Measurements from ENCODE around the gene INS. TPM values are rescaled to one million over a fixed set of nuclear protein-coding genes. Genes with fewer than 3 reads are reported as not detected.

Gene INS
- total RNA-seq, 2 donors from 2014 or later = not detected

- peaks cover 28% of the 10 kb centered on the region for H3K27me3 Mint-ChIP-seq (ENCODE audit: insufficient read depth)
- no peaks in the 10 kb centered on the region for H3K4me1 Mint-ChIP-seq
- WGBS, 2 experiments (ENCODE audit: insufficient coverage in 1 of 2, insufficient read length in 1 of 2) = 60 to 65% methylated on average over 15 to 21 of the region's 21 CpGs
- H3K4me3 Mint-ChIP-seq = no peak overlapping the region
- H3K4me1 ChIP-seq (ENCODE audit: control insufficient read depth, insufficient read depth, low read length) = no peaks in the 10 kb centered on the region
- no peak overlapping the region for H3K9ac ChIP-seq (ENCODE audit: extremely low read depth, low read length, poor library complexity, severe bottlenecking)
- no peaks in the 10 kb centered on the region for H3K36me3 ChIP-seq (ENCODE audit: control insufficient read depth, insufficient read depth, low read length)
- no peaks in the 10 kb centered on the region for H3K9me3 Mint-ChIP-seq
- H3K9me3 ChIP-seq (ENCODE audit: control insufficient read depth, low read length) = no peaks in the 10 kb centered on the region
- TF ChIP-seq CTCF (conservative IDR thresholded peaks at IDR 0.05) = peak; percentile 78
- H3K27ac ChIP-seq (ENCODE audit: low read depth, low read length) = no peak overlapping the region
- H3K27ac Mint-ChIP-seq = no peak overlapping the region
- H3K36me3 Mint-ChIP-seq (ENCODE audit: low read depth) = no peaks in the 10 kb centered on the region
- DNase-seq = peak; percentile 82
- peaks cover 6% of the 10 kb centered on the region for H3K27me3 ChIP-seq (ENCODE audit: control insufficient read depth, insufficient read depth, low read length, poor library complexity, severe bottlenecking)
- no peak overlapping the region for H3K4me3 ChIP-seq (ENCODE audit: low read length)
These were observed 25.8 kb upstream of the INS start for GRCh38 chr11:2186669-2187279.

- H3K4me3 ChIP-seq (ENCODE audit: low read length) = no peak overlapping the region
- no peaks in the 10 kb centered on the region for H3K9me3 ChIP-seq (ENCODE audit: control insufficient read depth, low read length)
- 86 to 93% methylated on average over 13 to 23 of the region's 23 CpGs for WGBS, 2 experiments (ENCODE audit: insufficient coverage in 1 of 2, insufficient read length in 1 of 2)
- H3K9ac ChIP-seq (ENCODE audit: extremely low read depth, low read length, poor library complexity, severe bottlenecking) = no peak overlapping the region
- no peaks in the 10 kb centered on the region for H3K36me3 Mint-ChIP-seq (ENCODE audit: low read depth)
- H3K4me1 ChIP-seq (ENCODE audit: control insufficient read depth, insufficient read depth, low read length) = no peaks in the 10 kb centered on the region
- no peaks in the 10 kb centered on the region for H3K9me3 Mint-ChIP-seq
- no peak for DNase-seq
- no peaks in the 10 kb centered on the region for H3K36me3 ChIP-seq (ENCODE audit: control insufficient read depth, insufficient read depth, low read length)
- H3K27me3 Mint-ChIP-seq (ENCODE audit: insufficient read depth) = peaks cover 18% of the 10 kb centered on the region
- H3K4me1 Mint-ChIP-seq = no peaks in the 10 kb centered on the region
- H3K27ac Mint-ChIP-seq = no peak overlapping the region
- TF ChIP-seq CTCF (conservative IDR thresholded peaks at IDR 0.05) = no peak
- H3K4me3 Mint-ChIP-seq = no peak overlapping the region
- H3K27me3 ChIP-seq (ENCODE audit: control insufficient read depth, insufficient read depth, low read length, poor library complexity, severe bottlenecking) = peaks cover 6% of the 10 kb centered on the region
- H3K27ac ChIP-seq (ENCODE audit: low read depth, low read length) = no peak overlapping the region
These were observed 24.5 kb upstream of the INS start for GRCh38 chr11:2185324-2186085.

GRCh38 chr11:2182692-2183474, 21.9 kb upstream of the INS start:
- H3K9ac ChIP-seq (ENCODE audit: extremely low read depth, low read length, poor library complexity, severe bottlenecking) = no peak overlapping the region
- H3K4me1 ChIP-seq (ENCODE audit: control insufficient read depth, insufficient read depth, low read length) = no peaks in the 10 kb centered on the region
- H3K9me3 Mint-ChIP-seq = no peaks in the 10 kb centered on the region
- WGBS, 2 experiments (ENCODE audit: insufficient coverage in 1 of 2, insufficient read length in 1 of 2) = 92 to 95% methylated on average over 13 to 20 of the region's 20 CpGs
- peaks cover 10% of the 10 kb centered on the region for H3K27me3 Mint-ChIP-seq (ENCODE audit: insufficient read depth)
- no peaks in the 10 kb centered on the region for H3K36me3 Mint-ChIP-seq (ENCODE audit: low read depth)
- H3K4me3 Mint-ChIP-seq = no peak overlapping the region
- H3K27ac ChIP-seq (ENCODE audit: low read depth, low read length) = no peak overlapping the region
- H3K27me3 ChIP-seq (ENCODE audit: control insufficient read depth, insufficient read depth, low read length, poor library complexity, severe bottlenecking) = peaks cover 6% of the 10 kb centered on the region
- H3K4me1 Mint-ChIP-seq = no peaks in the 10 kb centered on the region
- H3K4me3 ChIP-seq (ENCODE audit: low read length) = no peak overlapping the region
- no peaks in the 10 kb centered on the region for H3K9me3 ChIP-seq (ENCODE audit: control insufficient read depth, low read length)
- no peak for TF ChIP-seq CTCF (conservative IDR thresholded peaks at IDR 0.05)
- no peak overlapping the region for H3K27ac Mint-ChIP-seq
- no peaks in the 10 kb centered on the region for H3K36me3 ChIP-seq (ENCODE audit: control insufficient read depth, insufficient read depth, low read length)
- DNase-seq = no peak

Measured in endodermal cell (in vitro differentiated cells).